A172 (cell line): ENCODE measurements around the gene TMUB1. TPM values are rescaled to one million over a fixed set of nuclear protein-coding genes. Genes with fewer than 3 reads are reported as not detected.

Source experiments
- DNase-seq: peaks from one replicate; pipeline ENCODE4 v3.0.0-alpha.2; 2015; ENCODE audit warnings: low spot score
- total RNA-seq: library from RNA; depleted of rRNA; stranded (reverse); fragments of >200 nt; shearing (Covaris generic); gene quantifications from 2 replicates; pipeline ENCODE4 v1.2.3, GENCODE V29; 2014; rRNA removed

The TMUB1 gene, protein sequence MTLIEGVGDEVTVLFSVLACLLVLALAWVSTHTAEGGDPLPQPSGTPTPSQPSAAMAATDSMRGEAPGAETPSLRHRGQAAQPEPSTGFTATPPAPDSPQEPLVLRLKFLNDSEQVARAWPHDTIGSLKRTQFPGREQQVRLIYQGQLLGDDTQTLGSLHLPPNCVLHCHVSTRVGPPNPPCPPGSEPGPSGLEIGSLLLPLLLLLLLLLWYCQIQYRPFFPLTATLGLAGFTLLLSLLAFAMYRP
- 28.9 and 42.8 TPM in 2 replicates for total RNA-seq

- no peak for DNase-seq
Observed at GRCh38 chr7:151083071-151083823, at the start of gene TMUB1. TSS of gene TMUB1 (minus strand) at chr7:151083493. CDS start at chr7:151082563, 930 bp downstream.

DNA sequence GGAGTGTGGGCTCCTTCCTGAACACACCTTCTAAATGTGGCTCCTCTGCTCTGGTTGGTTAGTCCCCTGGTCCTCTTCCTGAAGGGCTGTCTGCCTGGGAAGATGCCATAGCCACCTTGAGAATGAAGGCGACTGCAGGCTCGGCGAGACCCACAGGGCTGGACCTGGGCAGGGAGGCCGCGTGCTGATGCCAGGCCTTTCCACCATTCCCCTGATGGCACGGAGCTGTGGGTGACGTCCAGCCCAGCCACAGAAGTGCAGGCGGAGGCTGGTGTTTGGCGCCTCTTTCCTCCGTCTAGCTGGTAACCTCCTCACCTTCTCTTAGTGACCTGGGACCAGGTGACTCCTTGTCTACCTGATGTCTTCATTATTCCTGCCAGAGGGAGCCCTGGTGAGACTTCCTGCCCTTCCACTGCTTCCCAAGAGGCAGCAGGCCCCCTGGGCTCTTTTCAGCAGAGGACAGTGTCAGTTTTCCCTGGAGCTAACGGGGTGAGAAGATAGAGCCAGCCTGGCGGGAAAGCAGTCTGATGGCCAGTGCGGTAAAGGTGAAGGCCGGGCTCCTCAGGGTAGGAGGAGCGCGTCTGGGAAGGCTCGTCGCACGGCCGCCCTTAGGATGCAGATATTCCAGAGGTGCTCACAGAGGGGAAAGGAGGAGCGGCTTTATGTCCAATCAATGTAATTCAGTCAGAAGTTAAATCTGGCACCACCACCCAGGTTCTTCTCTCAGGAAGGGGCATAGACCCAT lies 49.3 kb upstream of the TMUB1 start:
- no peak for DNase-seq

DNA sequence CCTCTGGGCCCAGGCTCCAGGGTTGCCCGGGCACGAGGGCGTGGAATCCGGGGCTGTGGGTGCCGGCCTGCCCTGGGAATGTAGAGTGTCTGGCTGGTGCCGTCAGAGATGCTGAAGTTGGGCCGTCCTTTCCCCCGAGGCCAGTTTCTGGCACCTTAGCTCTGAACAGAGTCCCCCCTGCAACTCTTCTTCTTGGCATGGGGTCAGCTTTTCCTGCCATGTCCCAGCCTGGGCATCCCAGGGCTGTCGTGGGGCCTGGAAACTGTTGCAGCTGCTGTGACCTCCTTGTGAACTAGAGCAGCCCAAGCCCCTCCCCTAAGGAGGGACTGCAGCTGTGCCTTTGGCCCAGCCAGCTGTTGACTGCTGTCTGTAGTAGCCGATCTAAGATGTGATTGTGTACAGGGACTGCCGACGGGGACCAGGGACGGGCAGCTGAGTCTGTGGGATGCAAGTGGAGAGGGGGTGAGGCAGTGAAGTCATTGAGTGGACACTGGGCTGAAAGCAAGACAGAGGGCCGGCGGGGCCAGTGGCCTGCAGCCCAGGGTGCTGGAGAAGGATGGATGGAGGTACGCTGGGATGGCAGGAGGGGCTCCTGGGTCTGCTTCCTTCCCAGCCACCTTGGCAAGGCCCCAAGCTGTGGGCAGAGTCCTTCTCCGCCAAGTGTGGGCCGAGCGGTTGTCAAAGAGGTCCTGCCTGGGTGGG lies 48.5 kb upstream of the TMUB1 start:
- no peak for DNase-seq

GRCh38 chr7:151131224-151131591 lies 47.9 kb upstream of the TMUB1 start:
- DNase-seq = no peak

DNA sequence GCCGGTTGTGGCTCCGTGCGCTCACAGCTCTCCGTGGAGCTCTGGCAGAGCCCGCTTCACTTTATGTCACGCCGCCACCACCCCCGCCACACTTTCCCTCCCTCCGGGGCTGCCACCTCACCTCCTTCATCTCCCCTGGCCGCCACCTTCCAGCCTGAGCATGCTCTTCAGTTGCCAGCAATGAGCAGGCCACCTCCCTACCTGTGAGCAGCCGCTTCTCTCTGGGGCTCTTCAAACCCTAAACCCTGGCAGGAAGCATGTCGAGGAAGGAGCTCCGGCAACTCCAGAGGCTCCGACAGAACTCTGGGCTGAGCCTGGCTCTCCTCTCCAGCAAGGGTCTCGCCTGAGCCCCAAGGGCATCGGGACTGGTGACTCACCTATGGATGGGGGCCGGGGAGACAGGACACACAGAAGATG lies 47.5 kb upstream of the TMUB1 start:
- DNase-seq = no peak

DNA sequence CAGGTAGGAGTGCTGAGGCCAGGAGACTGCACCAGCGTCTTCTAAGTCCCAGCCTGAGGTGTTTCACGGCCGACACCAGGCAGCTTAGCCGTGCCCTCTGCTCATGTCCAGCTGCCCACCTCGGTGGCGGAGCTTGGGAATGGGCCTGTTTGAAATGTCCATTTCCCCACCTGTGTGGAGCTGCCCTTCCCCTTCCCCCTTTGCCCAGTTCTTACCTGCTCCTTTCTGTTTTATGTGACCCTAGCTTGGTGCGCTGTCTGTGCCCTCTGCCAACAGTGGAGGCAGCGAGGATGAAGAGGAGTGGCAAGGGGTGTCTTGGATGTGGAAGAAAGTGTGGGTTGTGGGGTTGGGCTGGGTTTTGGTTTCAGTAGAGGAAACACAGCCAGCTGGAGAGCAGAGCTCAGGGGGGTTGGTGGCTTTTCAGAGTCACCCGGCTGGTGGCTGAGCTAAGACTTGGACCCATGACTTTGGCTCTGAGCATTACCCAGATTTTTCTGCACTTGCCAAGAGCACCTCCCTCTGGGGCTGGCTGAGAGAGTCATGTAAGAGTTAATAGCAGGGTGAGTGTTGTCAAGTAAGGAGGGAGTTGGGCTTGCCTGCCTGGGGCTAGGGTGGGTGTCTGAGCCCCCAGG lies 46.8 kb upstream of the TMUB1 start:
- DNase-seq = no peak

GRCh38 chr7:151129117-151129959 lies 46.0 kb upstream of the TMUB1 start:
- DNase-seq = no peak

- DNase-seq = no peak
Observed at GRCh38 chr7:151128716-151129115, 45.4 kb upstream of the TMUB1 start.

GRCh38 chr7:151128144-151128543 lies 44.9 kb upstream of the TMUB1 start:
- no peak for DNase-seq

GRCh38 chr7:151126491-151127137 lies 43.3 kb upstream of the TMUB1 start:
- no peak for DNase-seq

DNA sequence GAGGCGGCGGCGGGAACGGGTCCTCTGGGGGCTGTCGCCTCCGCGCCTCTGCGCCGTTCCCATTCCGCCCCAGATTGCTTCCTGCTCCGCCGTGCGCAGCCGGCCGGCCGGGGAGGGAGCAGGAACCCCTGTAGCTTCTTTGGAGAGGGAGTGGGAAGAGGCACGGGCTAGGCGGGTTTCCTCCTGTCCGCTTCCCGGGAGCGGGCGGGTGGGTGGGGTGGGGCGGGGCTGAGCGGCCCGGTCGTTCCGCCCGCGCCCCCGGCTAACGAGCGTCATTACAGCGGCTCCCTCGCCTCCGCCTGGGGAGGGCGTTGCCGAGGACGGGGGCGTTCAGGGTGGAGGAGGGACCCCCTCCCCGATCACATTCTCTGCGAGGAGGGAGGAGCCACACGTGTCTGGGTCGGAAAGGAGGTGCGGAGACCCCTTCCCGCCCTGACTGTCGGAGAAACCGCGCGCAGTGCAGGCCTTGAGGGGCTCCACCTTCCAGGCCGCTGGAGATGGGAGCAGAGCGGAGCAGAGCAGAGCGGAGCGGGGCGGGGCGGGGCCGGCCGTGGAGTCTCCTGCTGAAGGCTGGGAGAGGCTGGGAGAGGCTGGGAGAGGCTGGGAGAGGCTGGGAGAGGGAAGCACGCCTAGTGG lies 42.7 kb upstream of the TMUB1 start:
- DNase-seq = no peak

DNA sequence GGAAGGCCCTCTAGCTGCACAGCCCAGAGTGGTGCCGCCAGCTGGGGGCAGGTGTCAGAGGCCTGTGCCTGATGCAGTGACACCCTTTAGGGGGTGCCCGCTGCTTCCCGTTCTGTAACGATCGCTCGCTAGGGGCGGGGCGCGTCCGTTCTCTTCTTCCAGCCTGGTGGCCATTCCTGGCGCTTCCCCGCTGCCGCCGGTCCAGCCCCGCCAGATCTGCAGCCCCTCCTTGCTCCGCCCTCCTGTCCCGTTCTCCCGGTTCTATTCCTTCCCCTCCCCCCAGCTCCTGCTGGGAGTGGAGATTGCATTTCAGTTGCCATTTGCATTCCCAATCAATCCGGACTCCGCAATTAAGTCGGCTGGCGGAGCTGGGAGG lies 42.2 kb upstream of the TMUB1 start:
- DNase-seq = no peak

DNA sequence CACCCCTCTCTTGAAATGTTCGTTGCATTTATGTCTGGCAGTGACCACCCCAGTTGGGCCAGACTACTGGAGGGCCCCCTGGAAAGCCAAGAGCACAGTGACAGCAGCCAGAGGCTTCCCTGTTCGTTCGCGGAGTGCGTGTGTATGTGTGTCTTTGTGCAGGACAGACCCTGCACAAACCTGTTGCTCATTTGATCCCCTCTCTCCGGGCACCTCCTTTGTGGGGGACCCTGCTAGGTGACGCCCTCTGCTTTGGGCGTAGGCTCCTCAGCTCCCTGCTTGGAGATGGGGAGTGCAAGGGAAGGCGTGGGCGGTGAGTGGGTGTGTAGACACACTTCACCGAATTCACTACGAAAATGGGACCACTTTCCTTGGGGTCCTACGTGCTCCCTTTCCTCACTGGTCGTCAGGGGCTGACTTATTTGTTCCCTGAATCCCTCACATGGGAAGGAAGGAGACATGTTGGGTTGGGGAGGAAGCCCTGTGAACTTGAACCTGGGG lies 41.7 kb upstream of the TMUB1 start:
- no peak for DNase-seq

DNA sequence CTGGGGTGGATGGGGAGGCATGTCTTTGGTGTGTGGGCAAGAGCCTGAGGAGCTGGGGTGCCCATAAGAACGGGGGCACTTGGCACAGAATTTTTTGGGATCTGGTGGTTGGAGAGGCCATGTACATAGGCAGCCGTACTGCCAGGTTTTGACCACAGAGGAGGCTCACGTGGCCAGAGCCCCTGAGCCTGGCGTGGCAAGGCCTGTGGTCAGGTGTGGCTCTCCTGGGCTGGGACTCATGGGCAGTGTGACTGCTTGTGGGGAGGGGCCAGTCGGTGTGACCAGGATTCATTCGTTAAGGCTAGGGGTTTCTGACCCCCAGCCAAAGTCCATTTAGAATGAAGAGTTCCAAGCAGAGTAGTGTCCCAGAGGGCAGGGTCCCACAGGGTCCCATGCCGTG lies 41.2 kb upstream of the TMUB1 start:
- DNase-seq = no peak

DNA sequence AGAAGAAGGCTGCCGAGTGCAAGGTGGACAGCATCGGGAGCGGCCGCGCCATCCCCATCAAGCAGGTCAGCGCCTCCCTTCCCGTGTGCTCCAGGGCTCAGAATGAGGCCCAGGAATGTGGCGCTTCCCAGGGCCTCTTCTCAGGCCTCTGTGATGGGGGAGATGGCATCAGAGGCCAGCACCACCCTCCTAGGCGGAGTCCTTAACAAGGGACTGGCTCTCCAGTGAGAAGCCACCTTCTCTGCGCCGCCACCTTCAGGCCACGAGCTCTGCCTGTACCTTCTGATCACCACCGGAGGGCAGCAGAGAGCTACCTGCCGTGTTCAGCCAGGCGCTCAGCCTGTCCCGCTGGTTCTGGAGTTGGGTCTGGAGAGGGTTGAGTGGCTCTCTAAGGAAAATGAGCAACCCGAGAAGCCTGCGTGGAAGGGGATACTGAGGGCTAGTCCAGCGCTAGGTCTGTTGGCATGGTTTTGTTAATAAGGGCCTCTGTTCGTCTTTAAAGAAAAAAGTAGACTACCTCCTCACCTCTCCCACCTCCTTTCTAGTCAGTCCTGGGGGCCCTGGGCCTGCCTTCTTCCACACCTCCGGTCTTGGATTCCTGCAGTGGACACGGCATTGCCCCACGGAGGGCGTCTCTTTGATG lies 40.6 kb upstream of the TMUB1 start:
- DNase-seq = peak; percentile 79

- DNase-seq = no peak
Observed at GRCh38 chr7:151123158-151123821, 40.0 kb upstream of the TMUB1 start.

GRCh38 chr7:151122796-151123157 lies 39.5 kb upstream of the TMUB1 start:
- DNase-seq = no peak

- DNase-seq = no peak
Observed at GRCh38 chr7:151122276-151122675, 39.0 kb upstream of the TMUB1 start.
